Erythroblast (primary cell): ENCODE results near the gene POLE.

Experiments
- GATA1 ChIP-seq: IDR thresholded peaks from 2 replicates; pipeline ENCODE4 v1.6.1; 2011; ENCODE audit warnings: low read depth, mild to moderate bottlenecking, control low read depth, low read length, moderate library complexity
- POLR2A ChIP-seq: IDR thresholded peaks from 2 replicates; pipeline ENCODE4 v1.6.1; 2011; ENCODE audit warnings: mild to moderate bottlenecking, low read length

DNA sequence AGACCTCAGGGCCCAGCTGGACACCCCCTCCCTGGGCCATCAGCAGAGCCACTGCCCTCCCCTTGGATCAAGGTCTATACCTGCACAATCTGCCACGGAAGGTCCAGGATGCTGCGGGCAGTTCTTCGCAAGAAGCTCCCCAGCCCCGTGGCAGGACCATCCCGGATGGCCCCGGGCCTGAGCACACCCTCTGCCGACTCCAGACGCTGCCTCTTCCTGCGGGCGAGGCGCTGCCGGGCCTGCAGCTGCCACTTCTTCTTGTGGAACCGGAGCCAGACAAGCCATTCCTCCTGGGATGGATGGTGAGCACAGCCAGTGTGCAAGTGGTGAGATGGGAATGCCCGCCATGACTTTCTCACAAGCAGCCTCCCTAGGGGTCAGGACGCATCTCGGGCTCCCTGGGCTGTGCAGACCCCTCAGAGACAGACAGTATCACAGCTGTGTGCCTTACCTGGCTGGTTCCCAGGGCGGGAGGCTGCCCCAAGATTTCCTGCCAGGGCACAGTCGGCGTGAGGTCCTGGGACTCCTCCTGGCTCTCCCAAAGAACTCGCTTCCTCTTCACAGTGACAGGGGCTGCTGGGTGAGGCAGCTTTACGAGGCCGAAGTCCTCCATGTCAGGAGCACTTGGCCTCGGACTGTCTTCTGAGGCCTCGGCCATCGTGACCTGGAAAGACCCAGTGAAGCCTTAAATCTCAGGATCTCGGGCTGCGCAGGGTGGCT lies 37.8 kb downstream of the POLE start:
- TF ChIP-seq POLR2A = no peak
- TF ChIP-seq GATA1 = no peak
